Measurements from ENCODE around the gene RELT.
A peak's percentile ranks its signal among the peaks of the same experiment; 100 is the strongest.

Gene RELT

GRCh38 chr11:73388265-73389133, 12.3 kb downstream of the RELT start:
- TF ChIP-seq EZH2 (IDR thresholded peaks at IDR 0.05; ENCODE audit: borderline replicate concordance, low read length) (no peak), CTCF (IDR thresholded peaks at IDR 0.05; ENCODE audit: low read length) (no peak)
- H3K9me2 ChIP-seq (ENCODE audit: low read depth, low read length): no peaks in the 10 kb centered on the region
- H4K20me1 ChIP-seq (ENCODE audit: insufficient read depth, low read length): no peaks in the 10 kb centered on the region
- no peak overlapping the region for H3K9ac ChIP-seq (ENCODE audit: low read length)
- H2AFZ ChIP-seq (ENCODE audit: low read length): no peak overlapping the region
- H3K4me1 ChIP-seq (ENCODE audit: insufficient read depth, low read length, severe bottlenecking): peaks cover 50% of the 10 kb centered on the region
- H3K79me2 ChIP-seq (ENCODE audit: insufficient read depth, low read length): no peaks in the 10 kb centered on the region
- H3K36me3 ChIP-seq (ENCODE audit: insufficient read depth, low read length): no peaks in the 10 kb centered on the region
- H3K27ac ChIP-seq (ENCODE audit: low read depth, low read length, poor library complexity, severe bottlenecking): peak overlapping the region; percentile 88
- no peaks in the 10 kb centered on the region for H3K27me3 ChIP-seq (ENCODE audit: insufficient read depth, low read length)
- no peaks in the 10 kb centered on the region for H3F3A ChIP-seq (ENCODE audit: insufficient read depth, low read length)
- H3K9me3 ChIP-seq (ENCODE audit: low read length): no peaks in the 10 kb centered on the region
- H3K4me2 ChIP-seq (ENCODE audit: low read length): peak overlapping the region; percentile 16; the same call in 1 of the 2 replicates
- H3K4me3 ChIP-seq (ENCODE audit: low read depth, low read length, poor library complexity, severe bottlenecking): no peak overlapping the region

GRCh38 chr11:73389134-73389525, 12.9 kb downstream of the RELT start:
- H3K79me2 ChIP-seq (ENCODE audit: insufficient read depth, low read length): no peaks in the 10 kb centered on the region

DNA sequence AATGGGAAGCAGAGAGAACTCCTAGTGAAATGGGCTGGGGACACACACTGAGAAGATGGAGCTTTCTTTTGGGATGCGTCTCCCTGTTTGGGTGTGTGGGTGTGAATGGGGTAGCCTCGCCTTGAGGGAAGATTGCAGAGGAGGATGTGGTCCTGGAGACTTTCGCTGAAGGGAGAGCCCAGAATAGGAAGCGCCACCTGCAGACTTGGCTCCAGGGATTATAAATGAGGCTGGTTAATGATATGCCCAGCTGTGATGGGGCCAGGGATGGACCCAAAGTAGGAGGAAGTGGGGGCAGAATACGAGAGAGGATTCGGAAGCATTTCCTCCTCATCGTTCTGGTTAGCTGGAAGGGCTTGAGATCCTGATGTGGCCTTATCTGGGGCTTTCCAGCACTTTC, 13.7 kb downstream of the RELT start:
- H3K9ac ChIP-seq (ENCODE audit: low read length): no peak overlapping the region
- TF ChIP-seq EZH2 (IDR thresholded peaks at IDR 0.05; ENCODE audit: borderline replicate concordance, low read length): no peak
- no peak for TF ChIP-seq CTCF (IDR thresholded peaks at IDR 0.05; ENCODE audit: low read length)
- H3K27ac ChIP-seq (ENCODE audit: low read depth, low read length, poor library complexity, severe bottlenecking): no peak overlapping the region
- no peaks in the 10 kb centered on the region for H3K9me3 ChIP-seq (ENCODE audit: low read length)
- H3K79me2 ChIP-seq (ENCODE audit: insufficient read depth, low read length): no peaks in the 10 kb centered on the region
- no peak overlapping the region for H3K4me2 ChIP-seq (ENCODE audit: low read length)
- H3K27me3 ChIP-seq (ENCODE audit: insufficient read depth, low read length): no peaks in the 10 kb centered on the region
- peaks cover 36% of the 10 kb centered on the region for H3K4me1 ChIP-seq (ENCODE audit: insufficient read depth, low read length, severe bottlenecking)
- no peak overlapping the region for H3K4me3 ChIP-seq (ENCODE audit: low read depth, low read length, poor library complexity, severe bottlenecking)
- no peaks in the 10 kb centered on the region for H3K9me2 ChIP-seq (ENCODE audit: low read depth, low read length)
- H4K20me1 ChIP-seq (ENCODE audit: insufficient read depth, low read length): no peaks in the 10 kb centered on the region
- peaks cover 13% of the 10 kb centered on the region; the same call in 1 of the 2 replicates for H3K36me3 ChIP-seq (ENCODE audit: insufficient read depth, low read length)
- no peaks in the 10 kb centered on the region for H3F3A ChIP-seq (ENCODE audit: insufficient read depth, low read length)
- no peak overlapping the region for H2AFZ ChIP-seq (ENCODE audit: low read length)

More at GRCh38 chr11:73389134-73389525, 12.9 kb downstream of the RELT start:
- H3K36me3 ChIP-seq (ENCODE audit: insufficient read depth, low read length): peaks cover 5% of the 10 kb centered on the region; the same call in 1 of the 2 replicates
- H3K27me3 ChIP-seq (ENCODE audit: insufficient read depth, low read length): no peaks in the 10 kb centered on the region
- no peaks in the 10 kb centered on the region for H3K9me3 ChIP-seq (ENCODE audit: low read length)
- no peak overlapping the region for H3K9ac ChIP-seq (ENCODE audit: low read length)
- H3K4me2 ChIP-seq (ENCODE audit: low read length): no peak overlapping the region
- no peaks in the 10 kb centered on the region for H4K20me1 ChIP-seq (ENCODE audit: insufficient read depth, low read length)
- H3K27ac ChIP-seq (ENCODE audit: low read depth, low read length, poor library complexity, severe bottlenecking): no peak overlapping the region
- H3K4me1 ChIP-seq (ENCODE audit: insufficient read depth, low read length, severe bottlenecking): peaks cover 43% of the 10 kb centered on the region
- no peaks in the 10 kb centered on the region for H3F3A ChIP-seq (ENCODE audit: insufficient read depth, low read length)
- no peak overlapping the region for H3K4me3 ChIP-seq (ENCODE audit: low read depth, low read length, poor library complexity, severe bottlenecking)
- TF ChIP-seq CTCF (IDR thresholded peaks at IDR 0.05; ENCODE audit: low read length): no peak
- TF ChIP-seq EZH2 (IDR thresholded peaks at IDR 0.05; ENCODE audit: borderline replicate concordance, low read length): no peak
- no peaks in the 10 kb centered on the region for H3K9me2 ChIP-seq (ENCODE audit: low read depth, low read length)
- no peak overlapping the region for H2AFZ ChIP-seq (ENCODE audit: low read length)
